GM18526 (cell line): ENCODE measurements around the gene PLXDC2.

ENCODE experiments used
- POLR2A ChIP-seq: IDR thresholded peaks from 3 replicates; pipeline ENCODE4 v1.6.1; 2011; ENCODE audit not compliant: insufficient read length; ENCODE audit errors: extremely low read depth

PLXDC2 gene

DNA sequence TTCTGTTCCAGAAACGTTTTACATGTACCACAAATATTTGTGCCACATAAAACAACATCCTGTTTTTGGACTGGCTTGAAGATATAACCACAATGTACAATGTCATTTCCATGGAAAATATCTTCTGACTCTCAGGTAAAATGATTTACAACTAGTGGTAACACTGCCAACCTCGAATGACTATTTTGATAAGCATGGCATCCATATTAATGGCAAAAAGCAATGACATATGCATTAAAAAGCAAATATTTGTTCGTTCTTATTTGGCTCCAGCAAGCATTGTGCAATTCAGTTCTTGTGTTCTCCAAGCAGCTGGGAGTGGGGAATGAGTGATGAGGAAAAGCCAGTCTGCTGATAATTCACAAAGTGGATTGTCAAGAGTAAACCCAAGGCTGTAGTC, 289.0 kb downstream of the PLXDC2 start:
- no peak for TF ChIP-seq POLR2A

DNA sequence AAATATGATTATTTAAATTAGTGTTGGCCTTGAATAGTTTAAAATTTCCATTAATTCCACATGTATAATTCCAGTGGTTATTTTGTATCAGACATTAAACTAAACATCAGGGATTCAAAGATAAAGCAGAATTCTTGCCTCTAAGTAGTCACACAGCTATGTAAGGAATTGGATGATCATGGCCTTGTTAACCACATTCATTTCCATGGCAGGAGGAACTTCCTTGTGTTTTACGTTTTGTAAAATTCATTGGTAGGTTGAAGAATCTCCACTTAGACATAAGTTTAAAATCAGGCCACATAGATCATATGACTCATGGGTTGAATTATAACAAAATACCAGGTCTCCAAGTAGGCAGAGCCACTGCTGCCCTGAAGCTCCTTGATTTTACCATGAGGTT, 289.7 kb downstream of the PLXDC2 start:
- no peak for TF ChIP-seq POLR2A

GRCh38 chr10:20108021-20108420, 291.8 kb downstream of the PLXDC2 start:
- no peak for TF ChIP-seq POLR2A

GRCh38 chr10:20109613-20110012, 293.4 kb downstream of the PLXDC2 start:
- TF ChIP-seq POLR2A = no peak

DNA sequence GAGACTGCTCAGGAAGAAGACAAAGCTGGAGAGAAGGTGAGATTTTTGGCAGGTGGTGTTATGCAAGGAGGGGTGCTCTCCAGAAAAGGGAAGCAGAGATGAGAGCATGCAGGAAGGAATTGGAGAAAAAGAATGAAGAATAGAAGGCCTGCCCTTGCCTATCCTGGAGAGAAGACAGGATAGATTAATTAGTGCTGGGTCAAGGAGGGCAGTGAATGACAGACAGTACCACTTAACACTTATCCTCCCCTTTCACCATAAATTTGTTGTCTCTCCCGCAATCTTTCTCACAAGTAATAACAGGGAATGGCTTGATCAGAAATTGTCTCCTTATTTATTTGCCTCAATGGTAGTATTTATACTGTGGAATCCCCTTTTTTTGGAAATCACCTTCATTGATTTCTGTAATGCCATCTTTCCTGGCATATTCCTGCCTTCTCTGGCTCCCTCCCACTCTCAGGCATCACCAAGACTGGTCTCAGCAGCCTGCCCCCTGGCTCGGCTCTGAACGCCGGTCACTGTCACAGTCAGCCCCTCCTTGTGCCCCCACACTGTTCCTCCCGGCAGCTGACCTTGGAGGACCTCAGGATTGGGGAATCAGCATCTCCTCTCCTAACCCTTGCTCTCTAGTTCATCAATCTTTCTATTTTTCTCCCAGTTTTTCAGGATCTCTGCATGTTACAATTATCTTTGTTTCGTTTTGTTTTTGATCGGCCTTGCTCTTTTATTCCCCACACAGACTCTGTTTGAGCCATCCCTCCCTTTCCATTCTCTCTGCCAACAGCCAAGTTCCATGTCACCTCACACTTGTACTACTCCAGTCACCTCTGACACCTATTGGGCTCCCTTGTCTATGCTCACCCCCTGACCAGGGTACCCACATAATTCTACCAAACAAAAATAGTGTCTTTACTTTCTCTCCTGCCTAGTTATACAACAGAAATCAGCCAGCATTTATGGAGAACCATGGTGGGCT, 294.2 kb downstream of the PLXDC2 start:
- no peak for TF ChIP-seq POLR2A

DNA sequence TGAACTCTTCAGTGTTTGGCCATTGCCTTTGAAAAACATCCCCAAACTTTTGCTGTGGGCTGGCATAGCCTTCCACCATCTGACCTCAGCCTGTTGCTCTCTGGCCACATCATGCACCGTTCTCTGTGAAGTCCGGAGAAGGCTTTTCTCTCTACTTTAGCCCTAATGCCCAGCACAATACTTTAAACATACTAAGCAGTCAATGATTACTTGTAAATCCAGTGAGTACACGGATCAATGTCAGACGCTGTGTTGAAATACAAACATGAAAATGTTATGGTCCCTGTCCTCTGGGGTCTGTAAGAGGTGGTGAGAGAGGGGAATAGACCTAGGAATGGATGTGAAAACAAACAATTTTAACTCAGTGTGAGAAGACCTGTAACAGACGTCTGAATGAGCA, 297.9 kb downstream of the PLXDC2 start:
- TF ChIP-seq POLR2A = no peak

GRCh38 chr10:20115894-20116293, 299.7 kb downstream of the PLXDC2 start:
- no peak for TF ChIP-seq POLR2A

GRCh38 chr10:20117471-20117870, 301.2 kb downstream of the PLXDC2 start:
- TF ChIP-seq POLR2A = no peak

- TF ChIP-seq POLR2A = no peak
These were observed 301.9 kb downstream of the PLXDC2 start for GRCh38 chr10:20118119-20118518.

- no peak for TF ChIP-seq POLR2A
These were observed 312.6 kb downstream of the PLXDC2 start for GRCh38 chr10:20128811-20129210.

- TF ChIP-seq POLR2A = no peak
These were observed 316.6 kb downstream of the PLXDC2 start for GRCh38 chr10:20132816-20133215.

- TF ChIP-seq POLR2A = no peak
These were observed 317.5 kb downstream of the PLXDC2 start for GRCh38 chr10:20133669-20134189.

DNA sequence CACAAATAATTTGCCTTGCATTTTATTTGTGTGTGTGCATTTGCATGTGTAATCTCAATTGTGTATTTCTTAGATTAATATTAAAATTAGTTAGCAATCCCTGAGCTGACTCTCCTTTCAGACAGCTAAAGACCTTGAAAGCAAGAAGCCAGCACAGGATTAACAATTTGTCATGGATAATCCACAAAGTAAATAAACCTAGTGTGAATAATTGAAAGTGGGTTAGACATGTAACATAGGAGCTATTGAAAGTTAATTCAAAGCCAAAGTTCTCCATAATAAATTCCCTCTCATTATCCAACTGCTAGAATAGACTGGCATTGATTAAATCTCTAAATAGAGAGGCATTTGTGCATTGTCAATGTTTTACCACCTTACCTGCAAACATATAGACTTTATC, 326.1 kb downstream of the PLXDC2 start:
- no peak for TF ChIP-seq POLR2A

- no peak for TF ChIP-seq POLR2A
These were observed 328.0 kb downstream of the PLXDC2 start for GRCh38 chr10:20144268-20144667.

DNA sequence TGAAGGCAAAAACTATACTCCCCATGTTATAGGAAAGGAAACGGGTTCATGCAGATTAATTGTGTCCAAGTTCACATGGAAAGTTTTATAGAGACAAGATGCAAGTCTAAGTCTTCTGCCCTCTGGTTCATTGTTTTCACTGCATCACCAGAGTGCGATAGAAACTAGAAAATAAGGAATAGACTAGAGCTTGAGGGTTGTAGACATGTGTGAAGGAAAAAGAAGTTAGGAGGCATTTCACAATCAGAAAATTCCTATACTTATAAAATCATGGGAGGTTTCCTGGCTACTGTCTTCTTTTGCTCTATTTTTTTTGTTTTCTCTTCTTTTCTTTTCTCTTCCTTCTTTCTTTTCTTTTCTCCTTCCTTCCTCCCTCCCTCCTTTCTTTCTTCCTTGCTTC, 329.8 kb downstream of the PLXDC2 start:
- TF ChIP-seq POLR2A = no peak

DNA sequence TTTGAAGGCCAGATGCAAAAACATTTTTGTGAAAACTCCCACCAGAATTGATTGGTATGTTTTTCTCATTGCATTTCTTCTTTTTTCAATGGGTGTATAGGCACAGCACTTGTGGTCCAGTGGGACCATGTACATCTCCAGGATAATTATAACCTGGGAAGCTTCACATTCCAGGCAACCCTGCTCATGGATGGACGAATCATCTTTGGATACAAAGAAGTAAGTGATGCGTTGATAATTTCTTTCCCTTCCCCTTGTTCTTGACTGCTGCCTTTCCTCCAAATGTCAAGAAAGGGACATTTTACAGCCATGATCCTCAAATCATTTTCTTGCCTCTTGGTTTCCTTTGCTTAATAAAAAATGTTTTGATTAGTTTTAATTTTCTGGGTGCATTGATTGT, 331.5 kb downstream of the PLXDC2 start:
- TF ChIP-seq POLR2A = no peak

GRCh38 chr10:20156511-20156910, 340.3 kb downstream of the PLXDC2 start:
- no peak for TF ChIP-seq POLR2A
